Ovary (tissue), 9 donors: ENCODE results near the gene REXO2. TPM values are rescaled to one million over a fixed set of nuclear protein-coding genes. Genes with fewer than 3 reads are reported as not detected.
A peak's percentile ranks its signal among the peaks of the same experiment; 100 is the strongest.

Experiments used
- DNase-seq, 5 donors: peaks; one replicate each; pipeline ENCODE4 v3.0.0-alpha.2; 2019 to 2020
- H3K27ac ChIP-seq, 2 donors: fragments of 200-600 bp; one replicate each; pipeline versions ENCODE4 v1.5.1 to v1.8.0; 2019 to 2022
- H3K27me3 ChIP-seq: fragments of 200-600 bp; one replicate; pipeline ENCODE4 v1.8.0; 2022
- H3K36me3 ChIP-seq: fragments of 200-600 bp; sonication (generic); one replicate; pipeline ENCODE4 v1.5.1; 2019
- H3K4me1 ChIP-seq: one replicate; pipeline ENCODE4 v1.8.1; 2013; ENCODE audit warnings: mild to moderate bottlenecking, moderate library complexity; ENCODE audit not compliant: insufficient read depth
- H3K4me3 ChIP-seq: fragments of 200-600 bp; sonication (generic); one replicate; pipeline ENCODE4 v1.5.1; 2017
- H3K9me3 ChIP-seq, 2 donors: fragments of 200-600 bp in 1 of 2; sonication (generic) in 1 of 2; one replicate each; pipeline versions ENCODE4 v1.5.1 to v1.8.1; 2013 to 2019; ENCODE audit warnings: mild to moderate bottlenecking in 1 of 2, moderate library complexity in 1 of 2
- EP300 ChIP-seq: sonication (generic); formaldehyde crosslinking; IDR thresholded peaks from one replicate; pipeline ENCODE4 v1.6.1; 2017; ENCODE audit warnings: antibody characterized with exemption
- POLR2A ChIP-seq: fragments of 450-650 bp; IDR thresholded peaks from one replicate; pipeline ENCODE4 v1.6.1; 2017; ENCODE audit warnings: antibody characterized with exemption, mild to moderate bottlenecking, moderate library complexity
- WGBS, 3 donors: extraction: QIAGEN DNeasy Blood & Tissue Kit in 1 of 3; methylation state at CpG; one replicate each; pipeline versions ENCODE4 v1.1.5 to v1.1.7; 2013 to 2017; 5-methylcytosine and 5-hydroxymethylcytosine counted together
- intact Hi-C, 4 donors: fragments of 100-400 bp; cut with DNase I; formaldehyde crosslinking; loops; one replicate each; pipeline versions ENCODE4 v1.11.0 to v1.15.1; 2022 to 2023
- polyA plus RNA-seq, 2 donors: library from polyadenylated mRNA; stranded (reverse); fragments of 200-250 nt in 1 of 2; fragments of 350-450 nt in 1 of 2; fragmentation: Illumina TruSeq in 1 of 2; extraction: RNeasy Lipid Tissue Mini Kit (QIAGEN cat#74804) in 1 of 2; gene quantifications; one replicate each; pipeline ENCODE4 v1.2.3, GENCODE V29; 2013 to 2014
- total RNA-seq, 7 donors: library from RNA; depleted of rRNA in 2 of 7; stranded (reverse); fragments of >200 nt in 2 of 7; fragmentation: NEBNext Ultra II Directional in 3 of 7; extraction: Animal tissue kit (Norgen Biotek cat#: 25700) in 3 of 7; gene quantifications; one replicate each; pipeline versions ENCODE4 v1.1.0 to v1.2.4, GENCODE V29; 2016 to 2023
- TF ChIP-seq, protein P1 (sequence below), 3 donors: fragments of 450-650 bp in 2 of 3; fragments of 200-600 bp in 1 of 3; IDR thresholded peaks; one replicate each; pipeline versions ENCODE4 v1.5.1 to v1.8.0; 2016 to 2022; ENCODE audit warnings: antibody characterized with exemption in 3 of 3, mild to moderate bottlenecking in 1 of 3
- donor health status: DM: no; HTN: no; CAD: no; lungs with moderate emphysema.
- donor health status: DM: no; HTN: no; CAD: no.
- donor health status: Bipolar disorder and iron deficiency.
- donor health status: DM: yes; HTN: yes; CAD: no.
- donor health status: DM: no; HTN: no; CAD: no.
- donor health status: DM: yes; HTN: yes; CAD: no.

REXO2 gene
- total and polyA plus RNA-seq, 9 donors: 74.1 to 148 (median 96.0) TPM

DNA sequence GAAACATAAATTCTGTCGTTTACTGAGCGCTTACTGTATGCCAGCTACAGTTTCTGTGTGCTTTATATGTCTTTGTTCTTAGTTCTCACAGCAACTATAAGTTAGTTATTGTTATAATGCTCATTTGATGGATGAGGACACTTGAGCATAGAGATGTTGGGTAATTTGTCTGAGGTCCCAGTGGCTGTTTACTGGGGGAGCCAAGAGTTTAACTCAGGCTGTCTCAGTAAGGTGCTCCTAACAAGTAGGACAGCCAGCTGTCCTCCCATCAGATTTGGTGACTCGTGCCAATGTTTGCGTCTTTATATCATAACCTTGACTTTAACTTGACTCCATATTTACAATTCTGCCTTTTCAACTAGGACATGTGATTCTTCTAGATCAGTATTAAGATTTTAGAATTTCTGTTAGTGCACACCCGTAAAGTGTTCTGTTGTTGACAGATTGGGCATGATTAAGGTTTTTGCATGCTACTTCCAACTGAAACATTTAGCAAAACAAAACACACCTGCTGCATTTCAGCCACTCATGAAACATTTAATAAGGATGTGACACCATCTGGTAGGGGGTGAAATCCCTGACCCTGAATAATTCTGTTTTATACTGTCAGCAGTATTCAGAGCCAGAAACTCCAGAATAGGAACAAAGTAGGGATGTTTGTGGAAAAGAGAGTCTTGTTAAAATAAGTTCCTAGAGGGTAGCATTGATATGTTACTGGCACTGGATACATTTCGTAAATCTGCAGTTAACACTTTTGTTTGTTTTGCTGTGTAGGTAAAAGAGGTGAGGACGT lies 1.9 kb downstream of the REXO2 start:
- H3K27me3 ChIP-seq: no peaks in the 10 kb centered on the region
- H3K9me3 ChIP-seq: no peaks in the 10 kb centered on the region
- H3K36me3 ChIP-seq: no peaks in the 10 kb centered on the region
- peak overlapping the region; percentile 73 for H3K4me3 ChIP-seq
- intact Hi-C loops: loop anchor here in 1 of 4 donors (5.0 kb wide), 1 partner anchor 399 kb away; no protein-coding TSS in a partner anchor
- peaks cover 9% of the 10 kb centered on the region for H3K4me1 ChIP-seq
- TF ChIP-seq, protein P1, sequence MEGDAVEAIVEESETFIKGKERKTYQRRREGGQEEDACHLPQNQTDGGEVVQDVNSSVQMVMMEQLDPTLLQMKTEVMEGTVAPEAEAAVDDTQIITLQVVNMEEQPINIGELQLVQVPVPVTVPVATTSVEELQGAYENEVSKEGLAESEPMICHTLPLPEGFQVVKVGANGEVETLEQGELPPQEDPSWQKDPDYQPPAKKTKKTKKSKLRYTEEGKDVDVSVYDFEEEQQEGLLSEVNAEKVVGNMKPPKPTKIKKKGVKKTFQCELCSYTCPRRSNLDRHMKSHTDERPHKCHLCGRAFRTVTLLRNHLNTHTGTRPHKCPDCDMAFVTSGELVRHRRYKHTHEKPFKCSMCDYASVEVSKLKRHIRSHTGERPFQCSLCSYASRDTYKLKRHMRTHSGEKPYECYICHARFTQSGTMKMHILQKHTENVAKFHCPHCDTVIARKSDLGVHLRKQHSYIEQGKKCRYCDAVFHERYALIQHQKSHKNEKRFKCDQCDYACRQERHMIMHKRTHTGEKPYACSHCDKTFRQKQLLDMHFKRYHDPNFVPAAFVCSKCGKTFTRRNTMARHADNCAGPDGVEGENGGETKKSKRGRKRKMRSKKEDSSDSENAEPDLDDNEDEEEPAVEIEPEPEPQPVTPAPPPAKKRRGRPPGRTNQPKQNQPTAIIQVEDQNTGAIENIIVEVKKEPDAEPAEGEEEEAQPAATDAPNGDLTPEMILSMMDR (IDR thresholded peaks at IDR 0.05): no peak
- no peak for TF ChIP-seq EP300
- TF ChIP-seq POLR2A: no peak
- no peak for DNase-seq
- 27 to 39% (median 32%) methylated on average over 7 of the region's 7 CpGs for WGBS, 3 donors
- no peak overlapping the region for H3K27ac ChIP-seq

DNA sequence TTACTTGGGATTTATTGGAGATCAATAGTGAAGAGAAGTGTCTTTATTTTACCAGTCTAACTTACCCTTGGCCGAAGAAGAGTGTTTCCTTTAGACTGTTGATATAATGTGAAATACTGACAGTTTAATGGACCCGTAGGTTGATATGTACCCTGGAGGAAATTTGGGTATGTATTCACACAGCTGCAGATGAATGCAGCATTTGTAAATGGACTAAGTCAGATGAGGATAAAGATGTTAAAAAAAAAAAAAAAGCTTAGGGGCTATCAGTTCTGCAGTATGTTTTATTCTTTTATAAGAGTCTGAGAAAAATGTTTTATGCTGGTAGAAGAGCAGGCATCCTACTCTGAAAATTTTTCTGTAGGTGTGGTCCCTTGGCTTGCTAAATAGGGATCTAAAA lies 2.7 kb downstream of the REXO2 start:
- H3K27ac ChIP-seq: no peak overlapping the region
- H3K27me3 ChIP-seq: no peaks in the 10 kb centered on the region
- no peak for TF ChIP-seq EP300
- TF ChIP-seq, protein P1 (IDR thresholded peaks at IDR 0.05): no peak
- TF ChIP-seq POLR2A: no peak
- H3K36me3 ChIP-seq: no peaks in the 10 kb centered on the region
- DNase-seq: no peak
- peaks cover 9% of the 10 kb centered on the region for H3K4me1 ChIP-seq
- H3K9me3 ChIP-seq: no peaks in the 10 kb centered on the region
- 55 to 66% (median 56%) methylated on average over 2 of the region's 2 CpGs for WGBS, 3 donors
- intact Hi-C loops: loop anchor here in 1 of 4 donors (5.0 kb wide), 1 partner anchor 400 kb away; no protein-coding TSS in a partner anchor
- no peak overlapping the region for H3K4me3 ChIP-seq

DNA sequence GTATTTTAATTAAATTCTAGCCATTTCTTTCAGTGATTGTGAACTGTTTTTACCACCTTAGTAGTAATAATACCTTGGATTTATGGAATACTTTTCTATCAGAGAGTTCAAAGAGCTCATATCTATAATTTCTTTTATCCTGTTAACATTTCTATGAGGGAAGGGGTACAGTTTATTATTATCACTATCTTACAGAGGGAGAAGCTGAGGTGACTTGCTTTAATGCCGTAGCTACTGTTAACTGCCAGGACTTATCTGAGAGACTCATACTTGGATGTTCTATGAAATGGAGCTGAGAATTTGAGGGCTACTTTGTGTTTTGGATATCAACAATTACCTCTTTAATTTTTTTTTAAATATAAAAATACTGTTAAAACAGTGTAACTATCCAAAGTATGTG lies 3.3 kb downstream of the REXO2 start:
- H3K36me3 ChIP-seq: no peaks in the 10 kb centered on the region
- intact Hi-C loops: loop anchor here in 1 of 4 donors (5.0 kb wide), 1 partner anchor 400 kb away; no protein-coding TSS in a partner anchor
- no peaks in the 10 kb centered on the region for H3K9me3 ChIP-seq
- H3K4me1 ChIP-seq: peaks cover 9% of the 10 kb centered on the region
- no peaks in the 10 kb centered on the region for H3K27me3 ChIP-seq
- 58 to 81% (median 77%) methylated on average over 1 of the region's 1 CpG for WGBS, 3 donors
- TF ChIP-seq, protein P1 (IDR thresholded peaks at IDR 0.05): no peak
- TF ChIP-seq POLR2A (no peak), EP300 (no peak)
- no peak for DNase-seq
- H3K27ac ChIP-seq: no peak overlapping the region
- no peak overlapping the region for H3K4me3 ChIP-seq

DNA sequence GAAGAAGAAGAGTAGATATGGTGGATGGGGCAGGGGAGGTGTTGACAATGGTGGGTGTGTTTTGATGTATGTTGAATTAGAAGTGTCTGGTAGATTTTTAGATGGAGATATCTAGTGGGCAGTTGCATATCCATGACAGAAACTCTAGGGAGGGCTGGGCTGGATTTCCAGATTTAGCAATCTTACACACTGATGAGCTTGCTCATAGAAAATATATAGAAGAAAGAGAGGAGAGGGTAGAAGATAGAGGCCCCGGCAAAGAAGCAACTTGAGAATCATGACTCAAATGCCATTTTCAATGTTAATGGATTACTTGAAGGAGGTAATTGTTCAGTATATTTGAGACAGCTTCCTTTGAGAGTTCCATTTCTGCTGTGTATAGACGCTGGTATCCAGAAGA lies 8.2 kb downstream of the REXO2 start:
- no peaks in the 10 kb centered on the region for H3K36me3 ChIP-seq
- no peak overlapping the region for H3K4me3 ChIP-seq
- H3K27ac ChIP-seq: no peak overlapping the region
- H3K9me3 ChIP-seq: no peaks in the 10 kb centered on the region
- no peak for TF ChIP-seq EP300
- no peak for TF ChIP-seq POLR2A
- TF ChIP-seq, protein P1 (IDR thresholded peaks at IDR 0.05): no peak
- no peak for DNase-seq
- no peaks in the 10 kb centered on the region for H3K27me3 ChIP-seq
- H3K4me1 ChIP-seq: peaks cover 1% of the 10 kb centered on the region
- intact Hi-C loops: no loop called here
- WGBS, 3 donors: 46 to 61% (median 47%) methylated on average over 2 of the region's 2 CpGs
